Lower lobe of right lung (tissue), 2 donors: Measurements from ENCODE around the gene TEP1. TPM values are rescaled to one million over a fixed set of nuclear protein-coding genes. Genes with fewer than 3 reads are reported as not detected.
"Not testable (repeated sequence)": the region's sequence is repeated elsewhere in the genome, so short reads cannot be mapped to it uniquely, and the experiment has no call there.

Experiments
- ATAC-seq, 2 donors: fragments of 200-7000 bp; cut with Tn5 transposase; one replicate each; pipeline ENCODE4 v1.9.1; 2020 to 2022; ENCODE audit warnings: mild to moderate bottlenecking in 2 of 2, moderate library complexity in 2 of 2
- DNase-seq: peaks from one replicate; pipeline ENCODE4 v3.0.0-alpha.2; 2020
- H3K27ac ChIP-seq: fragments of 200-600 bp; one replicate; pipeline ENCODE4 v1.8.0; 2022
- H3K27me3 ChIP-seq: fragments of 200-600 bp; one replicate; pipeline ENCODE4 v1.8.0; 2022; ENCODE audit warnings: low read depth
- H3K36me3 ChIP-seq: fragments of 200-600 bp; one replicate; pipeline ENCODE4 v1.8.0; 2022; ENCODE audit warnings: mild to moderate bottlenecking
- H3K4me1 ChIP-seq: fragments of 200-600 bp; one replicate; pipeline ENCODE4 v1.8.0; 2022
- H3K4me3 ChIP-seq: fragments of 200-600 bp; one replicate; pipeline ENCODE4 v1.8.0; 2022; ENCODE audit warnings: mild to moderate bottlenecking
- H3K9me3 ChIP-seq: fragments of 200-600 bp; one replicate; pipeline ENCODE4 v1.8.0; 2022
- CTCF ChIP-seq: fragments of 200-600 bp; IDR thresholded peaks from one replicate; pipeline ENCODE4 v1.8.0; 2022; ENCODE audit warnings: antibody characterized with exemption, mild to moderate bottlenecking
- intact Hi-C: fragments of 100-400 bp; cut with DNase I; formaldehyde crosslinking; loops from one replicate; pipeline ENCODE4 v1.11.0; 2022
- total RNA-seq: library from RNA; stranded (reverse); fragmentation: NEBNext Ultra II Directional; extraction: Animal tissue kit (Norgen Biotek cat#: 25700); gene quantifications from one replicate; pipeline ENCODE4 v1.2.1, GENCODE V29; 2021
- donor health status: DM: no; HTN: yes; CAD: no; lungs with severe emphysema.

TEP1 gene
- total RNA-seq, 1 donor from 2014 or later = 53.6 TPM

GRCh38 chr14:20346713-20347112 lies 66.6 kb downstream of the TEP1 start:
- no peak for TF ChIP-seq CTCF
- no peaks in the 10 kb centered on the region for H3K27me3 ChIP-seq
- DNase-seq (no peak), ATAC-seq (no peak)
- intact Hi-C loops = no loop called here
- no peak overlapping the region for H3K27ac ChIP-seq
- H3K36me3 ChIP-seq = peaks cover 65% of the 10 kb centered on the region
- H3K4me3 ChIP-seq = no peak overlapping the region
- H3K9me3 ChIP-seq = no peaks in the 10 kb centered on the region
- H3K4me1 ChIP-seq = peaks cover 11% of the 10 kb centered on the region

GRCh38 chr14:20345366-20345765 lies 67.9 kb downstream of the TEP1 start:
- intact Hi-C loops = no loop called here
- no peak overlapping the region for H3K4me3 ChIP-seq
- no peaks in the 10 kb centered on the region for H3K27me3 ChIP-seq
- H3K36me3 ChIP-seq = peaks cover 52% of the 10 kb centered on the region
- no peak overlapping the region for H3K27ac ChIP-seq
- ATAC-seq = no peak
- TF ChIP-seq CTCF = no peak
- DNase-seq = no peak
- H3K9me3 ChIP-seq = no peaks in the 10 kb centered on the region
- peaks cover 11% of the 10 kb centered on the region for H3K4me1 ChIP-seq

- TF ChIP-seq CTCF = no peak
- Histone ChIP-seq H3K9me3 (no peaks in the 10 kb centered on the region), H3K27ac (peak overlapping the region; percentile 94), H3K4me1 (peaks cover 11% of the 10 kb centered on the region), H3K36me3 (peaks cover 36% of the 10 kb centered on the region), H3K27me3 (no peaks in the 10 kb centered on the region), H3K4me3 (peak overlapping the region; percentile 60)
- intact Hi-C loops = no loop called here
- no peak for DNase-seq
- ATAC-seq = no peak
Measured at GRCh38 chr14:20343862-20344220, 69.5 kb downstream of the TEP1 start.

GRCh38 chr14:20343092-20343861 lies 70.0 kb downstream of the TEP1 start, which contains the start of gene PARP2:
Gene PARP2 (plus strand): TSS chr14:20343635. CDS start chr14:20343642, 7 bp downstream.
- peak; percentile 98 for DNase-seq
- no peak for TF ChIP-seq CTCF
- Histone ChIP-seq H3K27ac (peak within 1 kb of the TSS; percentile 94), H3K27me3 (no peaks in the 10 kb centered on the region), H3K36me3 (peaks cover 32% of the 10 kb centered on the region), H3K9me3 (no peaks in the 10 kb centered on the region), H3K4me3 (peak within 1 kb of the TSS; percentile 60), H3K4me1 (peaks cover 11% of the 10 kb centered on the region)
- ATAC-seq = peak; percentile 97 to 98
- intact Hi-C loops = no loop called here

- DNase-seq (no peak), ATAC-seq (no peak)
- H3K27me3 ChIP-seq = no peaks in the 10 kb centered on the region
- intact Hi-C loops = no loop called here
- peaks cover 11% of the 10 kb centered on the region for H3K4me1 ChIP-seq
- no peak for TF ChIP-seq CTCF
- peak overlapping the region; percentile 60 for H3K4me3 ChIP-seq
- H3K9me3 ChIP-seq = no peaks in the 10 kb centered on the region
- peak overlapping the region; percentile 94 for H3K27ac ChIP-seq
- peaks cover 18% of the 10 kb centered on the region for H3K36me3 ChIP-seq
Measured at GRCh38 chr14:20341646-20342045, 71.7 kb downstream of the TEP1 start.

- intact Hi-C loops, DNase-seq, H3K9me3 ChIP-seq, H3K27ac ChIP-seq, ATAC-seq, H3K4me3 ChIP-seq, H3K27me3 ChIP-seq: not testable (repeated sequence)
- Histone ChIP-seq H3K4me1 (peaks cover 11% of the 10 kb centered on the region), H3K36me3 (peaks cover 12% of the 10 kb centered on the region)
Measured at GRCh38 chr14:20341032-20341431, 72.3 kb downstream of the TEP1 start.
